ENCODE measurements around the gene DSPP.
"Not testable (repeated sequence)": the region's sequence is repeated elsewhere in the genome, so short reads cannot be mapped to it uniquely, and the experiment has no call there.

Gene DSPP

GRCh38 chr4:87608229-87608628 lies at the start of gene DSPP:
Gene DSPP, plus strand, starts transcription at chr4:87608529. Its CDS starts 2,380 bp downstream, at chr4:87610909.
- DNase-seq (ENCODE audit: low read depth): no peak

GRCh38 chr4:87559090-87559837 lies 49.1 kb upstream of the DSPP start:
- no peak for DNase-seq (ENCODE audit: low read depth)

GRCh38 chr4:87560802-87561201 lies 47.5 kb upstream of the DSPP start:
- DNase-seq (ENCODE audit: low read depth): no peak

- DNase-seq (ENCODE audit: low read depth): no peak
Measured at GRCh38 chr4:87565746-87566145, 42.6 kb upstream of the DSPP start.

- no peak for DNase-seq (ENCODE audit: low read depth)
Measured at GRCh38 chr4:87566276-87566675, 42.1 kb upstream of the DSPP start.

- no peak for DNase-seq (ENCODE audit: low read depth)
Measured at GRCh38 chr4:87567191-87567590, 41.1 kb upstream of the DSPP start.

- DNase-seq (ENCODE audit: low read depth): no peak
Measured at GRCh38 chr4:87570290-87570805, 38.0 kb upstream of the DSPP start.

- not testable (repeated sequence) for DNase-seq (ENCODE audit: low read depth)
Measured at GRCh38 chr4:87574376-87574775, 34.0 kb upstream of the DSPP start.

- DNase-seq (ENCODE audit: low read depth): peak; percentile 68
Measured at GRCh38 chr4:87574996-87575395, 33.3 kb upstream of the DSPP start.

- DNase-seq (ENCODE audit: low read depth): peak; percentile 17
Measured at GRCh38 chr4:87575408-87575807, 32.9 kb upstream of the DSPP start.

- no peak for DNase-seq (ENCODE audit: low read depth)
Measured at GRCh38 chr4:87575983-87576382, 32.3 kb upstream of the DSPP start.

GRCh38 chr4:87579478-87579877 lies 28.9 kb upstream of the DSPP start:
- DNase-seq (ENCODE audit: low read depth): no peak

GRCh38 chr4:87580057-87580456 lies 28.3 kb upstream of the DSPP start:
- DNase-seq (ENCODE audit: low read depth): no peak

- DNase-seq (ENCODE audit: low read depth): no peak
Measured at GRCh38 chr4:87584222-87584908, 24.0 kb upstream of the DSPP start.

GRCh38 chr4:87589531-87589930 lies 18.8 kb upstream of the DSPP start:
- peak; percentile 86 for DNase-seq (ENCODE audit: low read depth)

GRCh38 chr4:87592124-87592523 lies 16.2 kb upstream of the DSPP start:
- no peak for DNase-seq (ENCODE audit: low read depth)

GRCh38 chr4:87601361-87601760 lies 7.0 kb upstream of the DSPP start:
- no peak for DNase-seq (ENCODE audit: low read depth)

- DNase-seq (ENCODE audit: low read depth): no peak
Measured at GRCh38 chr4:87614292-87614890, 6.1 kb downstream of the DSPP start.

GRCh38 chr4:87616268-87616667 lies 7.9 kb downstream of the DSPP start:
- DNase-seq (ENCODE audit: low read depth): no peak

GRCh38 chr4:87620086-87620485 lies 11.8 kb downstream of the DSPP start:
- DNase-seq (ENCODE audit: low read depth): no peak

- no peak for DNase-seq (ENCODE audit: low read depth)
Measured at GRCh38 chr4:87620491-87620890, 12.2 kb downstream of the DSPP start.

GRCh38 chr4:87622303-87622702 lies 14.0 kb downstream of the DSPP start:
- no peak for DNase-seq (ENCODE audit: low read depth)

GRCh38 chr4:87624698-87625097 lies 16.4 kb downstream of the DSPP start:
- DNase-seq (ENCODE audit: low read depth): no peak
